Astrocyte (in vitro differentiated cells and primary cell): ENCODE measurements around the gene PXDN. TPM values are rescaled to one million over a fixed set of nuclear protein-coding genes. Genes with fewer than 3 reads are reported as not detected.

Experiments
- DNase-seq: peaks from one replicate; pipeline ENCODE4 v3.0.0-alpha.2; 2010; ENCODE audit warnings: low read depth
- FAIRE-seq: peaks from 2 replicates; lab custom pipeline; 2011; peaks lifted over from hg19 to GRCh38; lab: Jason Lieb, UNC
- H2AFZ ChIP-seq: 2 replicates; pipeline ENCODE4 v1.6.0; 2012; ENCODE audit warnings: low read depth, low read length, inconsistent platforms
- H3K27ac ChIP-seq: 2 replicates; pipeline ENCODE4 v1.5.1; 2011; ENCODE audit warnings: low read depth, low read length, inconsistent platforms
- H3K27me3 ChIP-seq: 2 replicates; pipeline ENCODE4 v1.6.0; 2011; ENCODE audit warnings: low read length, inconsistent platforms; ENCODE audit not compliant: insufficient read depth
- H3K36me3 ChIP-seq: 2 replicates; pipeline ENCODE4 v1.5.1; 2011; ENCODE audit warnings: low read length, inconsistent platforms; ENCODE audit not compliant: insufficient read depth
- H3K4me1 ChIP-seq: 2 replicates; pipeline ENCODE4 v1.5.1; 2011; ENCODE audit warnings: low read length, inconsistent platforms; ENCODE audit not compliant: insufficient read depth
- H3K4me2 ChIP-seq: 2 replicates; pipeline ENCODE4 v1.6.0; 2012; ENCODE audit warnings: low read length, inconsistent platforms
- H3K4me3 ChIP-seq: 2 replicates; pipeline ENCODE4 v1.5.1; 2011; ENCODE audit warnings: low read depth, mild to moderate bottlenecking, low read length, inconsistent platforms; ENCODE audit not compliant: insufficient read depth
- H3K79me2 ChIP-seq: 2 replicates; pipeline ENCODE4 v1.6.0; 2012; ENCODE audit warnings: mild to moderate bottlenecking, low read length, inconsistent platforms; ENCODE audit not compliant: insufficient read depth
- H3K9ac ChIP-seq: 2 replicates; pipeline ENCODE4 v1.6.0; 2012; ENCODE audit warnings: mild to moderate bottlenecking, low read length, inconsistent platforms
- H3K9me3 ChIP-seq: 2 replicates; pipeline ENCODE4 v1.5.1; 2012; ENCODE audit warnings: low read depth, mild to moderate bottlenecking, low read length, inconsistent platforms; ENCODE audit not compliant: insufficient read depth
- H4K20me1 ChIP-seq: 2 replicates; pipeline ENCODE4 v1.6.0; 2012; ENCODE audit warnings: low read length, inconsistent platforms; ENCODE audit not compliant: insufficient read depth
- H3K27ac Mint-ChIP-seq: one replicate; pipeline ENCODE4 v1.8.0; 2021; ENCODE audit warnings: mild to moderate bottlenecking, mixed read lengths; ENCODE audit not compliant: unreplicated experiment
- H3K27me3 Mint-ChIP-seq: one replicate; pipeline ENCODE4 v1.8.0; 2021; ENCODE audit warnings: low read depth, mixed read lengths; ENCODE audit not compliant: unreplicated experiment
- H3K36me3 Mint-ChIP-seq: one replicate; pipeline ENCODE4 v1.8.0; 2021; ENCODE audit warnings: low read depth, mixed read lengths; ENCODE audit not compliant: unreplicated experiment
- H3K4me1 Mint-ChIP-seq: one replicate; pipeline ENCODE4 v1.8.0; 2021; ENCODE audit warnings: low read depth, mixed read lengths; ENCODE audit not compliant: unreplicated experiment
- H3K4me3 Mint-ChIP-seq: one replicate; pipeline ENCODE4 v1.8.0; 2021; ENCODE audit warnings: mild to moderate bottlenecking, moderate library complexity, mixed read lengths; ENCODE audit not compliant: unreplicated experiment
- H3K9me3 Mint-ChIP-seq: one replicate; pipeline ENCODE4 v1.8.0; 2021; ENCODE audit warnings: mild to moderate bottlenecking, mixed read lengths; ENCODE audit not compliant: unreplicated experiment
- CTCF ChIP-seq: IDR thresholded peaks from 2 replicates; pipeline ENCODE4 v1.5.1; 2011; ENCODE audit warnings: low read depth, mild to moderate bottlenecking, inconsistent platforms, low read length, moderate library complexity; ENCODE audit not compliant: insufficient read depth
- EZH2 ChIP-seq: IDR thresholded peaks from 2 replicates; pipeline ENCODE4 v1.6.1; 2012; ENCODE audit warnings: mild to moderate bottlenecking, low read length, inconsistent platforms; ENCODE audit not compliant: insufficient read depth
- total RNA-seq: library from RNA; stranded (reverse); gene quantifications from 2 replicates; pipeline ENCODE4 v1.2.1, GENCODE V29; 2021

Gene PXDN
- total RNA-seq, 1 donor from 2014 or later = 417 TPM

GRCh38 chr2:1747065-1747941, 3.0 kb upstream of the PXDN start:
- peaks cover 21% of the 10 kb centered on the region for H3K79me2 ChIP-seq
- Mint-ChIP-seq H3K27ac (no peak overlapping the region), H3K4me1 (peaks cover 7% of the 10 kb centered on the region), H3K36me3 (peaks cover 4% of the 10 kb centered on the region), H3K27me3 (peaks cover 25% of the 10 kb centered on the region), H3K4me3 (peak overlapping the region; percentile 50), H3K9me3 (peaks cover 2% of the 10 kb centered on the region)
- H3K9me3 ChIP-seq = no peaks in the 10 kb centered on the region
- H3K4me2 ChIP-seq = no peak overlapping the region
- TF ChIP-seq EZH2 = no peak
- no peak for TF ChIP-seq CTCF
- no peaks in the 10 kb centered on the region for H3K36me3 ChIP-seq
- no peak overlapping the region for H3K9ac ChIP-seq
- no peak for FAIRE-seq
- H3K4me1 ChIP-seq = peaks cover 35% of the 10 kb centered on the region
- no peak overlapping the region for H3K4me3 ChIP-seq
- H3K27ac ChIP-seq = no peak overlapping the region
- peaks cover 8% of the 10 kb centered on the region for H4K20me1 ChIP-seq
- H3K27me3 ChIP-seq = no peaks in the 10 kb centered on the region
- no peak overlapping the region for H2AFZ ChIP-seq
- DNase-seq = no peak

- Histone ChIP-seq H3K9ac (no peak overlapping the region), H3K4me2 (no peak overlapping the region), H3K27me3 (no peaks in the 10 kb centered on the region), H3K9me3 (no peaks in the 10 kb centered on the region), H3K79me2 (peaks cover 30% of the 10 kb centered on the region), H3K4me1 (peaks cover 38% of the 10 kb centered on the region), H3K4me3 (no peak overlapping the region), H2AFZ (no peak overlapping the region), H4K20me1 (peaks cover 15% of the 10 kb centered on the region), H3K27ac (no peak overlapping the region), H3K36me3 (no peaks in the 10 kb centered on the region)
- no peak for DNase-seq
- Mint-ChIP-seq H3K4me3 (peak overlapping the region; percentile 50), H3K36me3 (peaks cover 9% of the 10 kb centered on the region), H3K9me3 (no peaks in the 10 kb centered on the region), H3K27me3 (peaks cover 25% of the 10 kb centered on the region), H3K27ac (no peak overlapping the region), H3K4me1 (peaks cover 16% of the 10 kb centered on the region)
- FAIRE-seq = no peak
- TF ChIP-seq EZH2 = no peak
- no peak for TF ChIP-seq CTCF
Observed at GRCh38 chr2:1746174-1747064, 2.1 kb upstream of the PXDN start.
